HG03108 (cell line): Measurements from ENCODE around the gene PIK3CD.
"Not testable (repeated sequence)": the region's sequence is repeated elsewhere in the genome, so short reads cannot be mapped to it uniquely, and the experiment has no call there.

Source experiments
- ATAC-seq: cut with Tn5 transposase; IDR thresholded peaks from one replicate; pipeline ENCODE4 v1.9.1; 2021; ENCODE audit warnings: moderate library complexity; ENCODE audit not compliant: unreplicated experiment

Gene PIK3CD

GRCh38 chr1:9731051-9731537, 79.6 kb downstream of the PIK3CD start:
- ATAC-seq, result no peak

DNA sequence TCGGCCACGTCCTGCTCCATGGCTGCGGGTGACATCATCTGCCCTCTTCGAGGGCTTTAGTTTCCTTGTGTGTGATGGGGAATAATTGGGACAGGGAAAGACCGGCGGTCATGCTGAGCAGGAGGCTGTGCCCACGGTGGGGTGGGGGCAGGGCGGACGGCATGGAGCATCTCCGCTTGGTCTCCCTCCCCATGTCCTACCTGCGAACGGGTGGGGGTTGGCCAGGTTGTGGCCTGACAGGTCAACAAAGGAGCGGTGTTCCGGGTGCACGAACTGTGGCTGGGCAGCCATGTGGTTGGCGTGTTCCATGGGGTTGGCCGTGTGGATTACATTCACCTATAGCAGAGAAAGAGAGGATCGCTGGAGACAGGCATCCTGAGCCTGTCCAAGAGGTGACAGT, 80.0 kb downstream of the PIK3CD start:
- ATAC-seq, result no peak

- no peak for ATAC-seq
Measured at GRCh38 chr1:9732123-9732971, 80.8 kb downstream of the PIK3CD start.

DNA sequence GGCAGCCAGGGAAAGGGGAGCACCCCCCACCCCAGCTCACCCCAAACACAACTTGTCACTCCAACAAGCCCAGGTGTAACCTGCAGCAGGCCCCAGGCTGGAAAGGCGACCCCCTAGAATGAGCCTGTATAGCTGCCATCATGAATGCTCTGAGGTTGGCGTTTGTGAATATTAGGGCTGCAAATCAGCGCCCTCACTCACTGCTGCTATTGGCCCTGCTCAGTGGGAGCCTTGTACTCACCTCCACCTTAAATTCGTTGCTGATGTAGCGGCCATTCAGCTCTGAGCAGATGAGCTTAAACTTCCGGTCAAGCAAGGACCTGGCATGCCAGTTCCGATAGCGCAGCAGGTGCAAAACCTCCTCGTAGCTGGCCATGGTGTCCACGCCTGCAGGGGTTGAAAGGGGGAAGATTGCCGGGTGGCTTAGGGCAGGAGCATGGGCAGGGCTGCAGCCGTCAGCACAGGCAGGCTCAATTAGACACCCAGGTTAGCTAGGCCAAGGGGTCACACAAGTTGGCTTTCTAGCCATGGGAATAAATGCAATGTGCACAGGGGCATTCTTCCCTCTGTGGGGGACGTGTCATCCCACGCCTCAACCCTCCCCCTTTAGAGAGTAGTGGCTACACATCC, 81.7 kb downstream of the PIK3CD start:
- ATAC-seq, result no peak

DNA sequence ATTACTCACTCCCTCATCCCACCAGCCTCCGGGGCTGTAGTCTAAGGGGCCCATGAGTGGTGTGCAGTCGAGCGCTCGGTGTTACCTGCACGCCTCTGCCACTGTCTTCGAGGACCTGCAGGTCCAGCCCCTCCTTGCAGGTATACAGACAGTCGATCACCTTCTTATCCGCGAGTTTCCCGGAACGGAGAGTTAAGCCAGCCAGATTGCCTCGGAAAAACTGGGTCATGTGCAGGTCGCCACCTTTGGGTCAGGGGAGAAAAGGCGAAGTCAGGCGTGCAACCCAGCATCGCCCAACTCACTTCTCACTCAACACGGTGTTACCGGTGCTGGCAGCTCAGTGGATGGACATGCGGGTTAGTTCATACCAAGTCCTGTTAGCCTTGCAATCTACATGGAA, 84.3 kb downstream of the PIK3CD start:
- ATAC-seq, result no peak

- ATAC-seq, result no peak
Measured at GRCh38 chr1:9736241-9736640, 84.7 kb downstream of the PIK3CD start.

GRCh38 chr1:9737057-9737456, 85.5 kb downstream of the PIK3CD start:
- no peak for ATAC-seq

GRCh38 chr1:9737671-9738070, 86.1 kb downstream of the PIK3CD start:
- ATAC-seq, result no peak

DNA sequence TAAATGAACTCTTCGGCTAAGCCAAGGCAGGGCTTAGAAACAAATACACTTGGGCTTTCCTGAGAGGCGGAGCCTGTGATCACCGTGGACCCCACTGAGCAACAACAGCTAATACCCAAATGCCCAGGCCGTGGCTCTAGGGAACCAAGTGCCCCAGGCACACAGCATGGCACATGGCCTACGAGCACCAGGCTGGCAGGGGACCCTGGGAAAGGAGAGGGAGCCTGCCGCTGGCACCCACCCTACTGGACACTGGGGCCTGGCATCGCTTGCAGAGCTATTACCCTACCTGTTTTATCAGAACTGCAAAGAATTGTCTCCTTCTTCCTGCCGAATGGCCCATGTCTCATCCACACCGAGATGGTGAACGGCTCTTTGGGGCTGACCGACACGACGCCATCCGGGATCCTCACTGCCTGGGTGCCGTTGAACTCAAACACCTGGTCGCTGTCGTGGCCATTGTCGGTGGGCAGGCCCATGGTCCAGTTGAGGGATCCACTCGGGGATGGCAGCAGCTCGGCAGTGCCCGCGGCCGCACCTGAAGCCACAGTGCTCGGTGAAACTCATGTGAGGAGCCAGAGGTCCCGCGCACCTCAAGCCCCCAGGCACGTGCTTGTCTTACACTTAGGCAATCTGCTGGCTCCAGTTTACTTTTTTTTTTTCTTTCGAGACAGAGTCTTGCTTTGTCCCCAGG, 92.7 kb downstream of the PIK3CD start:
- no peak for ATAC-seq

- no peak for ATAC-seq
Measured at GRCh38 chr1:9746211-9746610, 94.7 kb downstream of the PIK3CD start.

GRCh38 chr1:9746651-9747050, 95.1 kb downstream of the PIK3CD start:
- no peak for ATAC-seq

GRCh38 chr1:9748391-9748790, 96.9 kb downstream of the PIK3CD start:
- ATAC-seq, result not testable (repeated sequence)

DNA sequence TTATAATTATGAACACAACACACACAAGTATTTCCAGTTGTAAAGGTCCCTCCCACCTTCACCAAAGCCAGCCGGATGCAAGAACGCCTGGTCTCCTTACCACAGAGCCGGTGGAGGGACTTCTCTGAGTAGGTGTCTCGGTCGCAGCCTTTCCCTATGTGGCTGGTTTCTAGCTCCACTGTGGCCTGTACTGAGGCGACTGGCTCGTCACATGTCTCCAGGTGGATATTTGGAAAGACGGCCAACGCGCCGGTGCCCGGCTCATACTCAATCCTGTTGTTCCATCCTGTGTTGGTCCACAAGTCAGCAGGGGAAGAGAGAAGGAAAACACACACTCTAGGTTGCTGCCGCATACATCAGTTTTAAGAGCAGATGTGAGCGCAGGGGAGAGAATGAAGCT, 97.8 kb downstream of the PIK3CD start:
- no peak for ATAC-seq

DNA sequence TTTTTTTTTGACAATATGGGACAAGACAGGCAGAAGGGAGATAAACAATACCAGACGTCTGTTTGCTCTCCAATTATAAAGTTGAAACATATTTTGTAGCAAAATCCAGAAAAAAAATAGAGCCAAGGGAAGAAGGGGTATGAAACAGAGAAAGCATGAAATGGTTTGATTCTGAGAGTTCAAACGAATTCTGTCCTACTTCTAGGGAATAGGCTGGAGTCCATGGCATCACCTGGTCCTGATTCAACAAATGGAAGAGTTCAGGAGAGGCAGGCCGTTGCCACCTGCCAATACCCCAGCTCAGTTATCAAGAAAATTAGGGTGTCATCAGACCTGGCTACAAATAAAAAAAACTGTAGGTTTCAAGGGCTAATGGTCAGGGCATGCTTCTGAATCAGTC, 100.4 kb downstream of the PIK3CD start:
- no peak for ATAC-seq

- no peak for ATAC-seq
Measured at GRCh38 chr1:9753121-9753531, 101.6 kb downstream of the PIK3CD start.

- no peak for ATAC-seq
Measured at GRCh38 chr1:9755441-9755995, 104.0 kb downstream of the PIK3CD start.

DNA sequence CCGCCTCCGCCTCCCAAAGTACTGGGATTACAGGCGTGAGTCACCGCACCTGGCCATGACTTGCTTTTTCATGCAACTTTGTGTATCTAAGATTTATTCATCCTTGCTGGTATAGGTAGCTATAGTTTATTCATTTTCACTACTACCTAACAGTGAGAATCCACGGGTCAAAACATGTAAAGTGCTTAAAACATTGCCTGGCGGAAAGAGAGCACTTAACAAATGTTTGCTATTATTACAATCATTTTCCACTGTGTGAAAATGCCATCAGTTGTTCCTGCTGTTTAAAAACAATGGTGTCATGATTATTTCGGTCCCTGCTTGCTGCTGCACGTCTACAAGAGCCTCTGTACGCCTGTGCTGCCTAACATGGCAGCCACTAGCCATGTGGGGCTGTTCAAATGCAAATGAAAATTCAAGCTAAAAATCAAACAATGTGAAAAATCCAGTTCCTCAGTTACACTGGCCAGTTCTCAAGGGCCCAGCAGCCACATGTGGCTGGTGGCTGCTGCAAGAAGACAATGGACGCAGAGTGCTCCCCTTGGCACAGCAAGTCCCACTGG, 107.1 kb downstream of the PIK3CD start:
- ATAC-seq, result no peak

DNA sequence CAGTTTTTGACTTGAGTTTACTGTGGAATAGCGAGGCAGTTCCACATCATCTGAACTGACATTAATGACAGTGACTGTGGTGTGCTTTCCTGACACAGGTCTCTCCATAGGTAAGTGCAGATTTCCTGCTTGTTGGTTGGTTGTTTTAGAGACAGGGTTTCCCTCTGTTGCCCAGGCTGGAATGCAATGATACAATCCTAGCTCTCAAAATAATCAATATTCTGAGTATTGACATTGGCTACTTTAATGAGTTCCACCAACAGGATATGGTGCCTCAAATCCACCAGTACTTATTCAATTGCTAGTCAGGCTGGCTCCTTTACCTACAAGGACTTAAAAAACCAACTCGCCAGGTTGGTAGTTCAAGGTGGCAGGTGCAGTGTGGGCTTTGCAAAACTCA, 108.4 kb downstream of the PIK3CD start:
- no peak for ATAC-seq

GRCh38 chr1:9760824-9761223, 109.3 kb downstream of the PIK3CD start:
- no peak for ATAC-seq

- no peak for ATAC-seq
Measured at GRCh38 chr1:9761855-9762254, 110.3 kb downstream of the PIK3CD start.

GRCh38 chr1:9762446-9762845, 110.9 kb downstream of the PIK3CD start:
- not testable (repeated sequence) for ATAC-seq
